NCI-H1436 treated with DMSO at 0.1 percent for 48 hours (cell line): ENCODE results near the gene LDLRAD2.
"Not testable (repeated sequence)": the region's sequence is repeated elsewhere in the genome, so short reads cannot be mapped to it uniquely, and the experiment has no call there.

ENCODE experiments used
- DNase-seq: peaks from one replicate; lab custom pipeline; 2025; lab: John Stamatoyannopoulos, UW

The LDLRAD2 gene

GRCh38 chr1:21823980-21824702 is 12.1 kb downstream of the LDLRAD2 start:
- no peak for DNase-seq

DNA sequence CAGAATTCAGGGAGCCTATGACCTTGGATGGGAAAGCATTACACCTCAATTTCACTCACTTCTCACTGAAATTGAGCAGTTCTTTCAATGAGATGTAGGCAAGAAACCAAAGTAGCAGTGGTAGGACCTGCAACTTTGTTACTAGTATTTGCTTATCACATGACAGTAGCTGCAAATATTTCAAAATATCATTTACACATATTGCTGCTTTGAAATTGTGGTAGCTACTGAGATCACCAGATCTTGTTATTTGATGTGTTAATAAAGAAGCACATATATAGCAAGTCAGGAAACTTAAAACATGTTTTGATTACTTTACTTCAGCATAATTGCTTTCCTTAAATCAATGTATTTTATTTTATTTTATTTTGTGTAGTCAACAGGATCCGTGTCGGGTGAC is 12.9 kb downstream of the LDLRAD2 start:
- DNase-seq: no peak

DNA sequence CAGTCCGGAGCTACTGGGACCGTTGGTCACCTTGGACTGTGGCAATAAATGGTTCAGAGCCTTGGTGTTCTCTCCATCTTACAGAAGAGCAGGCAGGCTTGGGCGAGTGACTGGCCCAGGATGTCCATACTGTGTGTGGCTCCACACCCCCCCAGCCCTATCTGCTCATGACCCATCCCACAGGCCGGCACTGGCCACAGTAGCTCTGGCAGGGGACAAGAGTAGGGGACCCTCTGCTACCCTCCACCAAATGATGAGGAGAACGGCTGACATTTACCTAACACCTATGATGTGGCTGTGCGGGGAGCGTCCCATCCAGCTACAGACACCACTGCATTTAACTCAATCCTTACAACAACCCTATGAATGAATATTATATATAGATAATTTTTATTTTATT is 13.3 kb downstream of the LDLRAD2 start:
- DNase-seq: no peak

DNA sequence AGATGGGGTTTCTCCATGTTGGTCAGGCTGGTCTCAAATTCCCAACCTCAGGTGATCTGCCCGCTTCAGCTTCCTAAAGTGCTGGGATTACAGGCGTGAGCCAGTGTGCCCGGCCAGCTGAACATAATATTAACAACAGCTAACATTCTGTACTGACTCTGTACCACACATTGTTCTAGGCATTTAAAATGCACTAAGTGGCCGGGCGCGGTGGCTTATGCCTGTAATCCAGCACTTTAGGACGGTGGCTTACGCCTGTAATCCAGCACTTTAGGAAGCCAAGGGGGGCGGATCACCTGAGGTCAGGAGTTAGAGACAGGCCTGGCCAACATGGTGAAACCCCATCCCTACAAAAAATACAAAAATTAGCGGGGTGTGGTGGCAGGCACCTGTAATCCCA is 14.6 kb downstream of the LDLRAD2 start:
- not testable (repeated sequence) for DNase-seq

DNA sequence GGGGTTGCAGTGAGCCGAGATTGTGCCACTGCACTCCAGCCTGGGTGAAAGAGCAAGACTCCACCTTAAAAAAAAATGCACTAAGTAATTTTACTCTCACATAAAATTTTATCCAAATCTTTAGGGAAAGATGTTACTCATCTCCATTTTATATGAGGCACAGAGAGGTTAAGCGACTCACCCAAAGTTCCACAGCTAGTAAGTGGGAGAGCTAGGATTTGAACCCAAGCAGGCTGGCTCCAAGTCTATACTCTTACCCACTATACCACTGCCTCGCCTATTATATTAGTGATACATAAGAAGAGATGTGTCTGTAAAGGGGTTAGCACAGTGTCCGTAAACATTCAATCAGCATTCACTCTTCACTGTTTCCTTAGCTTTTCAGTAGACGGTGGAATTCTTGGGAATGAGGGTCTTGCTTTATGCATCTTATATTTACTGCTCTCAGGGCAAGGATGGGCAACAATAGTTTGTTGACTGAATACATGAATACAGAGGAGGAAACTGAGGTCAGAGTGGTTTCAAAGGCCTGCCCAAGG is 15.1 kb downstream of the LDLRAD2 start:
- DNase-seq: no peak

- no peak for DNase-seq
Observed at GRCh38 chr1:21828075-21828474, 16.0 kb downstream of the LDLRAD2 start.

GRCh38 chr1:21828506-21829210 is 16.6 kb downstream of the LDLRAD2 start:
- no peak for DNase-seq

DNA sequence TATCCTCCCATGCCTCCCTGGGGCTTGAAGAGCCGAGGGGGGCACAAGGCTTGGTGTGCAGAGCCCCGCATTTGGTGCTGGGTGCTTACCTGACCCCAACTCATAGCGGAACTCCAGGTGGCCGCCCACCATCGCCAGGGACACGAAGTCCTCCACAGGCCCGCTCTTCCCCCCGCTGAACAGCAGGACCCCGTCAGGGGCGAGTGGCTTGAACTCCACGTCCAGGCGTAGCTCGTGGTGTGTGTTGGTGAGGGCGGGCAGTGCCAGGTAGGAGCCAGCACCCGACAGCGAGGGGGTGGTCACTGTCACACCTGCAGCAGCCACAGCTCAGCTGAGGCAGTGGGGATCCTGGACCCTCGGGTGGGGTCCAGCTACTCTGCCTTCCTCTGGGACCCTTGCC is 17.2 kb downstream of the LDLRAD2 start:
- DNase-seq: no peak

DNA sequence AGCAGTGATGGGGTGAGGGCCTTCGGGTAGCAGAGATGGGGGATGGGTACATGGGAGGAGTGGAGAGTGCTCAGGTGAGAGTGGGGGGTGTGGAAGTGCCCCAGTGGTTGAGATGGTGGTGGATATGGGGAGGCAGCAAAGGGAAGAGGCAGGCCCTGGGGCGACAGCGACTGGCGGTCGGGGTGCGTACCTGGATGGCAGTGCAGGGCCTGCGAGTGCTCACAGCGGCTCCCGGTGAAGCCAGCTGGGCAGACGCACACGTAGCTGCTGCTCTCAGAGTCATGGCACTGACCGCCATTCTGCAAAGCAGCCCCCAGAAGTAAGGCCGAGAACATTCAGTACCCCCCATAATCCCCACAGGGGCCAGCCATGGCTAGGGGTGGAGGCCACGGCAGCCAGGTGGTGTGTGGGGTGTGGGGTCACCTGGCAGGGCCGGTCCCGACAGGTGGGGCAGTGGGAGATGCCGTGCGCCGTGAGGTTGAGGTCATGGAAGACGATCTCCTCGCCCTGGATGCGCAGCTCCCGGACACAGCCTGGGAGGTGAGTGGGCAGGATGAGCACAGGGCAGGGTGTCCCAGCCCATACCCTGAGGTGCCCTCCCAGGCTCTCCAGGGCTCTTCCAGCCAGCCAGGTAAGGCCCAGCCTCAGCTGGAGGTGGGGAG is 18.9 kb downstream of the LDLRAD2 start:
- DNase-seq: no peak

- no peak for DNase-seq
Observed at GRCh38 chr1:21831454-21831970, 19.4 kb downstream of the LDLRAD2 start.

DNA sequence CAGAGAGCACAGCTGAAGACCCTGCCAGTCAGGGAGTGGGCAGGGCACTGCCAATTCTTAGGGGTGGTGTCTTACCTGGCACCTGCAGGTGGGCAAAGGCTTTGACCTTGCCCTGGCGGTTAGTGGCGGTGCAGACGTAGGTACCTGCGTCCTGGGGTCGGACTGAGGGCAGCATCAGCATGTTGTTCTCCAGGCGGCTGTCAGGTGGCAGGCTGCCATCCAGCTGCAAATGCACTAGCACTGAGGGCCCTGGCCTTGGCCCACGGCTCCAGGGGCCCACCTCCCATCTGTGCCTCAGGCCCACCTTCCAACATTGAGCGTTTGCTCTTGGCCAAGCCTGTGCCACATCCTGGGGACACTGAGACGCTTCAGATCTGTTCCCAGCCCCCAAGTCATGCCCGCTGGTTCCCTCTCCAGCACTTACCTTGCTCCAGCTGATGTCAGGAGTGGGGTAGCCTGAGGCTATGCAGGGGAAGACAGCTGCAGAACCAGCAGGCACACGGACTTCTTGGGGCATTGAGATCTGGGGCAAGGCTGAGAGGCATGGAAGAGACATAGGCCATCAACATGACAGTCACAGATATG is 21.4 kb downstream of the LDLRAD2 start:
- no peak for DNase-seq

- no peak for DNase-seq
Observed at GRCh38 chr1:21834094-21834493, 22.0 kb downstream of the LDLRAD2 start.

DNA sequence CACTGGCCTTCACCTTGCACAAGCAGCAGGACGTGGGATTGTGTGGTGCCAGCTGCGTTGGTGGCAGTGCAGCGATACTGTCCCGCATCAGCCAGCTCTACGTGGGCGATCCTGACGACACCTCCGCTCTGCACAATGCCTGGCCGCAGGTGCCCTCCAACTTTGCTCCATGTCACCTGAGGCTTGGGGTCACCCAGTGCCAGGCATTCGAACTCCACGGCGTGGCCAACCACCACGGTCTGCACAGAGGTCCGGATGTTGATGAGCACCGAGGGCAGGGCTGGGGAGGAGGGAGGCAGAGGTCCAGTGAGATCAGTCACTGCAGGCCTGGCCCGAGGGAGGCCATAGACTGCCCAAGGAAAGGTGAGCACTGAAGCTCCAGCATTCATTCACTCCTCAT is 22.6 kb downstream of the LDLRAD2 start:
- DNase-seq: no peak

- DNase-seq: no peak
Observed at GRCh38 chr1:21836010-21836409, 23.9 kb downstream of the LDLRAD2 start.

- no peak for DNase-seq
Observed at GRCh38 chr1:21836729-21837128, 24.7 kb downstream of the LDLRAD2 start.

DNA sequence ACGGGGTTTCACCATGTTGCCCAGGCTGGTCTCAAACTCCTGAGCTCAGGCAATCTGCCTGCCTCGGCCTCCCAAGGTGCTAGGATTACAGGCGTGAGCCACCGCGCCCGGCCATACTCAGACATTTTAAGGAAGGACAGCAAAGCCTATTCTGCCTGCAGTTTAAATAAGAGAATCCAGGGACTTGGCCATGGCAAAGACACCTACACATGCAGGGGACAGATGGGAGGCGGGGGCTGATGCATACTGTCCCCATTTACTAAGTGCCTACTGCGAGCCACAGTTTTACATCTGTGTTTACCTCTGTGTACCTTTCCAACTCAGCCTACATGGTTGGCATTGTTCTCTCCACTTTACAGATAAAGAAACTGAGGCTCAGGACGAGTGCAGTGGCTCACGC is 25.4 kb downstream of the LDLRAD2 start:
- no peak for DNase-seq

GRCh38 chr1:21838359-21839157 is 26.5 kb downstream of the LDLRAD2 start:
- no peak for DNase-seq

DNA sequence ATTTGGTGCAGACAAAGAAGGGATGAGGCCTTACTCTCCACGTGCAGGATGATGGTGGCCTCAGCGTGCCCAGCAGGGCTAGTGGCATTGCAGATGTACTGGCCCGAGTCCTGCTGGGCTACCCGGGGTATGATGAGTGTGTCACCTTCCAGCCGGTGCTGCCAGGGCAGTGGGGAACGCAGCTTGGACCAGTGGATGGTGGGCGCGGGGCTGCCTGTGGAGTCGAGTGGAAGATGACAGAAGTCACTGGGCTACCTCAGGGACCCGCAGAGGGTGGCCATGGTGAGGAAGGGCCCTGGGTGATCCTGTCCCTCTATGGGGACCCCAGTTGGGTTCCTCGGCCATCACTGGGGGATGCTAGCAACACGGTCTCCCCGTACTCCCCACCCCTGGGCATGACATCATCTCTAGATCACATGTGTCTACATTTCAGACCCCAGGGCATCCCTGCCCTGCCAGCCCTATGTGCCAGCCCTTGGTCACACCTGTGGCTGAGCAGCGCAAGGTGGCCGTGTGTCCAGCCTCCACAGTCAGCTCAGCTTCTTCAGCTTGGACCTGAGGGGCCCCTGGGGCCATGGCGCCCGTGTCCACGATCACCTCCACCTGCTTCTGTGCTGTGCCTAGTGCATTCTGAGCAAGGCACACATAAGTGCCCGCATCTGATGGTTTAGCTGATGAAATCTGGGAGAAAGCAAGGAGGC is 27.4 kb downstream of the LDLRAD2 start:
- DNase-seq: no peak

DNA sequence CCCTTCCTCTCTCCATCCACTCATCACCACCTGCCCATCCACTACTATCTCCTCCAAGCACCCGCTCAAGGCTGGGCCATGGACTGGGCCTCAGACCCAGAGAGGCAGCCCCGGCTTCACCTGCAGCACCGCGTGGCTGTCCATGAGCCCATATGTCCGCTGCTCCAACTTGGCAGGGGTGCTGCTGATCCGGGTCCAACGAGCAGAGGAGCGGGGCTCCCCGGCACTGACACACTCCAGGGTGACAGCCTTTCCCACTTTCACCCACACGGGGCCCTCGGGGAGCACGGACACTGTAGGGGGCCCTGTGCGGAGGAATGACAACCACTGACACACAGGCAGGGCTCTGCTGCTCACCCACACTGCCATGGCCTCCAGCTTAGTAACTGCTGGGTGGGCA is 28.9 kb downstream of the LDLRAD2 start:
- DNase-seq: no peak

- no peak for DNase-seq
Observed at GRCh38 chr1:21841852-21842466, 29.9 kb downstream of the LDLRAD2 start.
